ENCODE data around the gene CRB1. TPM values are rescaled to one million over a fixed set of nuclear protein-coding genes. Genes with fewer than 3 reads are reported as not detected.

Gene CRB1
- total and polyA plus RNA-seq, 8 donors = under 0.01 to 0.20 (median 0.09) TPM; not detected in 4

- FAIRE-seq = peak; percentile 94
- Histone ChIP-seq H3K9me3 (no peaks in the 10 kb centered on the region), H3K27ac (no peak overlapping the region), H3K36me3 (no peaks in the 10 kb centered on the region), H3K4me1 (no peaks in the 10 kb centered on the region), H3K27me3 (no peaks in the 10 kb centered on the region), H3K4me3 (no peak overlapping the region)
- no peak for DNase-seq
- 68 to 74% methylated on average over 4 of the region's 4 CpGs for WGBS, 2 donors
- TF ChIP-seq CTCF (IDR thresholded peaks at IDR 0.05) = peak; percentile 43 to 81 (median 72)
- intact Hi-C loops (cut with DNase I) = no loop called here
- ATAC-seq = peak in 3 of 4 donors; percentile 34 to 51 (median 40)
Measured at GRCh38 chr1:197526736-197527371, 258.8 kb downstream of the CRB1 start.

Other genes starting within 250 kb of the CRB1 start
- not detected for gene F13B, start 201.0 kb upstream of the CRB1 start, total RNA-seq
- gene F13B, start 201.0 kb upstream of the CRB1 start, polyA plus RNA-seq = not detected
- under 1 TPM; under 0.01 to 0.72 (median 0.17) TPM for gene ASPM, start 121.6 kb upstream of the CRB1 start, total RNA-seq
- under 1 TPM; 0.02 to 0.08 TPM for gene ASPM, start 121.6 kb upstream of the CRB1 start, polyA plus RNA-seq
- gene ZBTB41, start 67.0 kb upstream of the CRB1 start, total RNA-seq = 10 to 100 TPM in 1 of 6 donors, 1 to 10 TPM in 5; 4.8 to 10.5 (median 6.1) TPM
- gene ZBTB41, start 67.0 kb upstream of the CRB1 start, polyA plus RNA-seq = 1 to 10 TPM; 1.3 to 3.2 TPM